Breast epithelium (tissue), 4 donors: Measurements from ENCODE around the gene ESAM. TPM values are rescaled to one million over a fixed set of nuclear protein-coding genes. Genes with fewer than 3 reads are reported as not detected.

Experiments
- DNase-seq, 2 donors: peaks; one replicate each; pipeline ENCODE4 v3.0.0-alpha.2; 2019; ENCODE audit warnings: low spot score in 2 of 2
- H3K27ac ChIP-seq, 2 donors: fragments of 200-600 bp; sonication (generic) in 1 of 2; one replicate each; pipeline ENCODE4 v1.5.1; 2016 to 2019; ENCODE audit warnings: mild to moderate bottlenecking in 1 of 2
- H3K27me3 ChIP-seq, 2 donors: fragments of 200-600 bp; sonication (generic) in 1 of 2; one replicate each; pipeline versions ENCODE4 v1.5.1 to v1.6.0; 2017 to 2019; ENCODE audit warnings: control low read depth in 1 of 2, mild to moderate bottlenecking in 1 of 2
- H3K36me3 ChIP-seq: fragments of 200-600 bp; one replicate; pipeline ENCODE4 v1.5.1; 2019
- H3K4me1 ChIP-seq, 2 donors: fragments of 200-600 bp; sonication (generic); one replicate each; pipeline ENCODE4 v1.5.1; 2016 to 2019; ENCODE audit warnings: control low read depth in 1 of 2
- H3K4me3 ChIP-seq, 3 donors: fragments of 200-600 bp; sonication (generic); 1 replicate in 2 of 3; 2 replicates in 1 of 3; pipeline ENCODE4 v1.5.1; 2016 to 2019; ENCODE audit warnings: mild to moderate bottlenecking in 3 of 3, moderate library complexity in 2 of 3
- H3K9me3 ChIP-seq, 2 donors: fragments of 200-600 bp; sonication (generic) in 1 of 2; one replicate each; pipeline ENCODE4 v1.5.1; 2016 to 2019; ENCODE audit warnings: control low read depth in 1 of 2
- CTCF ChIP-seq, 3 donors: fragments of 450-650 bp; IDR thresholded peaks; one replicate each; pipeline ENCODE4 v1.5.1; 2016 to 2017; ENCODE audit warnings: antibody characterized with exemption in 3 of 3, mild to moderate bottlenecking in 3 of 3, moderate library complexity in 3 of 3
- POLR2A ChIP-seq: fragments of 450-650 bp; IDR thresholded peaks from one replicate; pipeline ENCODE4 v1.6.1; 2016; ENCODE audit warnings: antibody characterized with exemption, mild to moderate bottlenecking, moderate library complexity
- POLR2AphosphoS5 ChIP-seq, 3 donors: sonication (generic); formaldehyde crosslinking; IDR thresholded peaks; one replicate each; pipeline ENCODE4 v1.6.1; 2017; ENCODE audit warnings: antibody characterized with exemption in 3 of 3
- intact Hi-C: fragments of 100-400 bp; cut with DNase I; formaldehyde crosslinking; loops from one replicate; pipeline ENCODE4 v1.15.1; 2023; ENCODE audit warnings: low total_unique reads
- total RNA-seq, 3 donors: library from RNA; depleted of rRNA; stranded (reverse); fragments of >200 nt; gene quantifications; one replicate each; pipeline ENCODE4 v1.1.0, GENCODE V29; 2016

Gene ESAM
- total RNA-seq, 3 donors from 2014 or later, result 11.6 to 38.7 (median 19.8) TPM

- intact Hi-C loops, result no loop called here
- H3K4me3 ChIP-seq, result no peak overlapping the region
- peaks cover 0 to 21% of the 10 kb centered on the region in 2 donors for H3K27me3 ChIP-seq
- no peaks in the 10 kb centered on the region for H3K36me3 ChIP-seq
- peak in 1 of 3 donors; percentile 16 for TF ChIP-seq POLR2AphosphoS5 (IDR thresholded peaks at IDR 0.05)
- no peak for TF ChIP-seq POLR2A
- TF ChIP-seq CTCF (IDR thresholded peaks at IDR 0.05), result no peak
- H3K4me1 ChIP-seq, result no peaks in the 10 kb centered on the region
- H3K9me3 ChIP-seq, result no peaks in the 10 kb centered on the region
- peak in 1 of 2 donors; percentile 7 for DNase-seq
- H3K27ac ChIP-seq, result peak overlapping the region in 1 of 2 donors; percentile 81
Observed at GRCh38 chr11:124748481-124749343, 13.4 kb downstream of the ESAM start.

GRCh38 chr11:124748100-124748418 is 14.0 kb downstream of the ESAM start:
- H3K9me3 ChIP-seq, result no peaks in the 10 kb centered on the region
- peak overlapping the region in 1 of 2 donors; percentile 81 for H3K27ac ChIP-seq
- no peak for DNase-seq
- no peaks in the 10 kb centered on the region for H3K36me3 ChIP-seq
- H3K4me3 ChIP-seq, result no peak overlapping the region
- peaks cover 0 to 21% of the 10 kb centered on the region in 2 donors for H3K27me3 ChIP-seq
- no peaks in the 10 kb centered on the region for H3K4me1 ChIP-seq
- TF ChIP-seq POLR2AphosphoS5 (IDR thresholded peaks at IDR 0.05) (no peak), POLR2A (no peak), CTCF (IDR thresholded peaks at IDR 0.05) (no peak)
- intact Hi-C loops, result no loop called here

- Histone ChIP-seq H3K4me1 (no peaks in the 10 kb centered on the region), H3K4me3 (no peak overlapping the region), H3K27ac (peak overlapping the region; percentile 76 to 81), H3K9me3 (no peaks in the 10 kb centered on the region), H3K36me3 (no peaks in the 10 kb centered on the region), H3K27me3 (peaks cover 0 to 18% of the 10 kb centered on the region in 2 donors)
- DNase-seq, result no peak
- TF ChIP-seq CTCF (IDR thresholded peaks at IDR 0.05), result no peak
- TF ChIP-seq POLR2A, result no peak
- no peak for TF ChIP-seq POLR2AphosphoS5 (IDR thresholded peaks at IDR 0.05)
- intact Hi-C loops, result no loop called here
Observed at GRCh38 chr11:124747406-124748099, 14.5 kb downstream of the ESAM start.

- Histone ChIP-seq H3K4me1 (no peaks in the 10 kb centered on the region), H3K27me3 (peaks cover 0 to 12% of the 10 kb centered on the region in 2 donors), H3K9me3 (no peaks in the 10 kb centered on the region), H3K4me3 (peak overlapping the region; percentile 44 to 74 (median 63)), H3K27ac (peak overlapping the region; percentile 76 to 81), H3K36me3 (no peaks in the 10 kb centered on the region)
- peak; percentile 75 to 81 for DNase-seq
- TF ChIP-seq POLR2A (no peak), POLR2AphosphoS5 (IDR thresholded peaks at IDR 0.05) (peak; percentile 38 to 58 (median 41)), CTCF (IDR thresholded peaks at IDR 0.05) (peak; percentile 15 to 60 (median 33))
- intact Hi-C loops, result no loop called here
Observed at GRCh38 chr11:124746621-124747243, 15.4 kb downstream of the ESAM start.
